ENCODE results near the gene HOXB7.

DNA sequence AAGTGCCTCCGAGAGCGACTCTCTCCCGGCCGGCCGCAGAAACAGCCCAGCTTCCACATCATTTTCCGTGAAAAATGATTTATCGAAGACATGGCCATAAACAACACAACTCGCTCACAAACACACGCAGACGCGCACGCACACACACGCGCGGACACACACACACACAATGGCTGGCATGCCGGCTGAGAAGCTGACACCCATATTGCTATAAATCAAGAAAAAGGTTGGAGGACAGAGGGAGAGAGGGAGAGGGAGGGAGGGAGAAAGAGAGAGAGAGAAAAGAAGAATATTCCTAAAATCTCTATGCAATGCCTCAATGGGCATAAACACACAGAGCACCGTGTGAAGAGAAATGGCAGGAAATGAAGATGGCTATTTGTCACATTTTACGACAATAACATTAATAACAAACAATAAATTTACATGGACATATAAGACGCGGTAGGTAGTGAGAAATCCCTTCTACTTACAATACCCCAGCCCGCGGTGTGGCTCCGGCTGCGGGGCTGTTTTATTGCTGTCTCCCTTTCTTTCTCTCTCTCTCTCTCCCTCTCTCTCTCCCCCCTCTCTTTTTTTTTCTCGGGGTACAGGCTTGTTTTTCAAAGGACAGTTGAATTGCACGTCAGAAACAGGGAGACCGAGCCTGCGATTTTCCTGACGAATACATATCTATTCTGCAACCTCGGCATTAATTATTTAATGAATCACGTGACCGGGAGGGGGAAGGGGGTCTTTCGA, 42.1 kb downstream of the HOXB7 start:
- TF ChIP-seq POLR2A (IDR thresholded peaks at IDR 0.05; ENCODE audit: low read depth, low read length) (no peak), POLR2AphosphoS5 (IDR thresholded peaks at IDR 0.05; ENCODE audit: low read depth, low read length) (no peak), TAF1 (IDR thresholded peaks at IDR 0.05; ENCODE audit: borderline replicate concordance, low read depth, low read length) (no peak)

Data from GM12892 (cell line).